Measurements from ENCODE around the gene KRT77. TPM values are rescaled to one million over a fixed set of nuclear protein-coding genes. Genes with fewer than 3 reads are reported as not detected.

KRT77 gene
- total and polyA plus RNA-seq, 4 donors: not detected

GRCh38 chr12:52730383-52730782, 27.1 kb upstream of the KRT77 start:
- WGBS, 2 donors: 89 to 93% methylated on average over 13 of the region's 13 CpGs
- Histone ChIP-seq H3K4me3 (no peak overlapping the region), H3K4me1 (ENCODE audit: control insufficient read depth in 5 of 5, insufficient read depth in 5 of 5, low read length in 5 of 5) (no peaks in the 10 kb centered on the region), H3K36me3 (ENCODE audit: control insufficient read depth in 4 of 4, insufficient read depth in 4 of 4, low read length in 4 of 4) (no peaks in the 10 kb centered on the region), H3K27ac (ENCODE audit: low read depth in 1 of 2, low read length in 1 of 2) (no peak overlapping the region), H3K27me3 (ENCODE audit: control insufficient read depth in 3 of 3, insufficient read depth in 3 of 3, low read length in 2 of 3) (peaks cover 0 to 8% (median 2%) of the 10 kb centered on the region in 3 donors), H3K9ac (ENCODE audit: insufficient read depth in 1 of 2, low read length in 2 of 2) (no peak overlapping the region), H3K9me3 (ENCODE audit: control insufficient read depth in 4 of 4, insufficient read depth in 3 of 4, low read length in 3 of 4) (peaks cover 0 to 9% (median 0%) of the 10 kb centered on the region in 4 donors)
- ATAC-seq (ENCODE audit: insufficient read depth, low FRiP score) (no peak), DNase-seq (no peak)
- TF ChIP-seq CTCF (IDR thresholded peaks at IDR 0.05; ENCODE audit: control extremely low read depth, extremely low read depth): no peak

DNA sequence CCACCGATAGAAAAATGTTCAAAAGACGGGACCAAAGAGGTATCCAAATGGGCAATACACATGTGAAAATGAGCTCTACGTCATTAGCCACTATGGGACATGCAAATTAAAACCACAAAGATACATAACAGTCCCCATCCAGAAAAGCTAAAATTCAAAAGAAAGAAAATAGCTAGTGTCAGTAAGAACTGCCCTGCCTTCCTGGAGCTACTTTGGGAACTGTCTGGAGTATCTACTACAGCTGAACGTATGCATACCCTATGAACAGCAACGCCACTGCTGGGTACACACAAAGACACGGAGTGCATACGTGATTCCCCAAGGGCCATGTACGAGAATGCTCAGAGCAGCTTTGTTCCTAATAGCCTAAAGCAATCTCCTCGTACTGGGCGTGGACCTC, 25.8 kb upstream of the KRT77 start:
- no peak overlapping the region for H3K27ac ChIP-seq (ENCODE audit: low read depth in 1 of 2, low read length in 1 of 2)
- ATAC-seq (ENCODE audit: insufficient read depth, low FRiP score) (no peak), DNase-seq (no peak)
- no peak overlapping the region for H3K9ac ChIP-seq (ENCODE audit: insufficient read depth in 1 of 2, low read length in 2 of 2)
- TF ChIP-seq CTCF (IDR thresholded peaks at IDR 0.05; ENCODE audit: control extremely low read depth, extremely low read depth): no peak
- no peaks in the 10 kb centered on the region for H3K4me1 ChIP-seq (ENCODE audit: control insufficient read depth in 5 of 5, insufficient read depth in 5 of 5, low read length in 5 of 5)
- H3K9me3 ChIP-seq (ENCODE audit: control insufficient read depth in 4 of 4, insufficient read depth in 3 of 4, low read length in 3 of 4): peaks cover 0 to 5% (median 0%) of the 10 kb centered on the region in 4 donors
- no peaks in the 10 kb centered on the region for H3K36me3 ChIP-seq (ENCODE audit: control insufficient read depth in 4 of 4, insufficient read depth in 4 of 4, low read length in 4 of 4)
- peaks cover 0 to 8% (median 2%) of the 10 kb centered on the region in 3 donors for H3K27me3 ChIP-seq (ENCODE audit: control insufficient read depth in 3 of 3, insufficient read depth in 3 of 3, low read length in 2 of 3)
- H3K4me3 ChIP-seq: no peak overlapping the region
- 83 to 89% methylated on average over 10 of the region's 10 CpGs for WGBS, 2 donors

DNA sequence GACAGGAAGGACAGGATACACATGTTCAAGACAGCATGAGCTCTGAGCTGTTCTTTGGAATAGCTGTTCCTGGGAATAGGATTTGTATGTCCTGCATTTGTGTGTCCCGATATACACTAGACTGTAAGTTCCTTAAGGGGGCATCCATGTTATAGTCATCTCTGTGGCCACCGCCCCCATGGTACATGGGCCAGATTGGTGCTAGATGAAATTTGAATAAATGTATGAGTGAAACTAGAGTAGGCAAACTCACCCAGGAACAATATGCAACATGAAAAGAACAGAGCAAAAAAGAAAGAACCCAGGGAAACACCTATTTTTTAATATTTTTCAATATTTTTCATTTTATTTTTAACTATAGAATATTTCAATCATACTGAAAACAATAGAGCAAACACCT, 25.1 kb upstream of the KRT77 start:
- DNase-seq (no peak), ATAC-seq (ENCODE audit: insufficient read depth, low FRiP score) (no peak)
- no peaks in the 10 kb centered on the region for H3K36me3 ChIP-seq (ENCODE audit: control insufficient read depth in 4 of 4, insufficient read depth in 4 of 4, low read length in 4 of 4)
- H3K9me3 ChIP-seq (ENCODE audit: control insufficient read depth in 4 of 4, insufficient read depth in 3 of 4, low read length in 3 of 4): peaks cover 0 to 3% (median 0%) of the 10 kb centered on the region in 4 donors
- H3K27me3 ChIP-seq (ENCODE audit: control insufficient read depth in 3 of 3, insufficient read depth in 3 of 3, low read length in 2 of 3): peaks cover 0 to 8% (median 2%) of the 10 kb centered on the region in 3 donors
- WGBS, 2 donors: 90 to 96% methylated on average over 2 of the region's 2 CpGs
- TF ChIP-seq CTCF (IDR thresholded peaks at IDR 0.05; ENCODE audit: control extremely low read depth, extremely low read depth): no peak
- no peak overlapping the region for H3K9ac ChIP-seq (ENCODE audit: insufficient read depth in 1 of 2, low read length in 2 of 2)
- H3K27ac ChIP-seq (ENCODE audit: low read depth in 1 of 2, low read length in 1 of 2): no peak overlapping the region
- no peak overlapping the region for H3K4me3 ChIP-seq
- H3K4me1 ChIP-seq (ENCODE audit: control insufficient read depth in 5 of 5, insufficient read depth in 5 of 5, low read length in 5 of 5): no peaks in the 10 kb centered on the region

GRCh38 chr12:52727037-52727436, 23.7 kb upstream of the KRT77 start:
- no peaks in the 10 kb centered on the region for H3K36me3 ChIP-seq (ENCODE audit: control insufficient read depth in 4 of 4, insufficient read depth in 4 of 4, low read length in 4 of 4)
- H3K27me3 ChIP-seq (ENCODE audit: control insufficient read depth in 3 of 3, insufficient read depth in 3 of 3, low read length in 2 of 3): peaks cover 0 to 8% (median 2%) of the 10 kb centered on the region in 3 donors
- no peaks in the 10 kb centered on the region for H3K4me1 ChIP-seq (ENCODE audit: control insufficient read depth in 5 of 5, insufficient read depth in 5 of 5, low read length in 5 of 5)
- ATAC-seq (ENCODE audit: insufficient read depth, low FRiP score): no peak
- 76 to 90% methylated on average over 4 of the region's 4 CpGs for WGBS, 2 donors
- H3K4me3 ChIP-seq: no peak overlapping the region
- no peak for DNase-seq
- H3K9ac ChIP-seq (ENCODE audit: insufficient read depth in 1 of 2, low read length in 2 of 2): no peak overlapping the region
- H3K27ac ChIP-seq (ENCODE audit: low read depth in 1 of 2, low read length in 1 of 2): no peak overlapping the region
- TF ChIP-seq CTCF (IDR thresholded peaks at IDR 0.05; ENCODE audit: control extremely low read depth, extremely low read depth): no peak
- H3K9me3 ChIP-seq (ENCODE audit: control insufficient read depth in 4 of 4, insufficient read depth in 3 of 4, low read length in 3 of 4): peaks cover 0 to 4% (median 0%) of the 10 kb centered on the region in 4 donors

All from lung (tissue), 12 donors.